ENCODE measurements around the gene IQCH. TPM values are rescaled to one million over a fixed set of nuclear protein-coding genes. Genes with fewer than 3 reads are reported as not detected.

Gene IQCH
- total RNA-seq (2022; extraction: Qiagen RNA extraction), result 1.5 to 2.5 TPM (median 2.0 TPM) in 5 replicates

DNA sequence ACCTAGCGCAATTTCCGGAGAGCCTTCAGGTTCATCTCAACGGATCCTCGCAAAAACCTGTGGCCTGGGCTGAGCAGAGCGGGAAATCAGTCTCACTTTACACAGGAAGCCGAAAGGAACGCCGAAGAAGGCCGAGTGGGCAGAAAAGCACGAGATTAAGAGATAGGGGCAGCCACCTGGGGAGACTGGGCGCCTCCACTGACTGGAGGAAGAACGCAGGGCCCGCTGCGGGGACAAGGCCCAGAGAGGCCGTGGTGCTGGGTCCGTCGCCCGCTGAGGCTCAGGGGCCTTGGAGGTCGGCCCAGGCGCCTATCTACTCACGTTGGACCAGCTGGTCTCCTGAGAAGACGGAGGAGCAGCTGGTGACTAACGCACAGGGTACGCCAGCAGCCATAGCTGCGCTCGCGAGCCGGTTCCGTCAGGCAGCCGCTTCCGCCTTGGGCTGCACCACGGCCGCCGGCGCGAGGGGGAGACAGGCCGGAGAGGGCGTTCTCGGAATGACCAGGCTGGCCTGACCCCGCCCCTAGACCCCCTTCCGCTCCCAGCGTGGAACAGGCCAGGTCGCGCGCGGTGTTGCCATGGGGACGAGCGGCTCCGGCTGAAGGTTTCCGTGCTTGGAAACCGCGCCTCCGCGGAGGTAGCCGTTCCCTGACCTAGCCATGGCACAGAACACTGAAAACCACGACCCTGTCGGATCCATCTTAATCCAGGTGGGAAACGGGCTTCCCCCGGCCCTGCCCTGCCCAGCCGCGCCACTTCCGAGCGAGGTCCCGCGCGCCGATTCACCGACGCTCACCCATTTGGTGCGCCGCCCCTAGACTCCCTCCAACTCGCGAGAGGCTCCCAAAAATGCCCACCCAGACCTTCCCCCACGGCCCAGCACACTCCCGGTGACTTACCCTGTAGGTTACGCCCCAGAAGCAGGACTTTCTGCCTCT lies at the start of gene IQCH, which contains the start of gene AAGAB:
IQCH (plus strand) TSS at position 549 of the 938 bp plus-strand sequence; CDS start at position 660, 111 bp downstream.
AAGAB (minus strand) TSS at position 424 of the 938 bp plus-strand sequence; CDS start at position 394, 30 bp downstream.

DNA sequence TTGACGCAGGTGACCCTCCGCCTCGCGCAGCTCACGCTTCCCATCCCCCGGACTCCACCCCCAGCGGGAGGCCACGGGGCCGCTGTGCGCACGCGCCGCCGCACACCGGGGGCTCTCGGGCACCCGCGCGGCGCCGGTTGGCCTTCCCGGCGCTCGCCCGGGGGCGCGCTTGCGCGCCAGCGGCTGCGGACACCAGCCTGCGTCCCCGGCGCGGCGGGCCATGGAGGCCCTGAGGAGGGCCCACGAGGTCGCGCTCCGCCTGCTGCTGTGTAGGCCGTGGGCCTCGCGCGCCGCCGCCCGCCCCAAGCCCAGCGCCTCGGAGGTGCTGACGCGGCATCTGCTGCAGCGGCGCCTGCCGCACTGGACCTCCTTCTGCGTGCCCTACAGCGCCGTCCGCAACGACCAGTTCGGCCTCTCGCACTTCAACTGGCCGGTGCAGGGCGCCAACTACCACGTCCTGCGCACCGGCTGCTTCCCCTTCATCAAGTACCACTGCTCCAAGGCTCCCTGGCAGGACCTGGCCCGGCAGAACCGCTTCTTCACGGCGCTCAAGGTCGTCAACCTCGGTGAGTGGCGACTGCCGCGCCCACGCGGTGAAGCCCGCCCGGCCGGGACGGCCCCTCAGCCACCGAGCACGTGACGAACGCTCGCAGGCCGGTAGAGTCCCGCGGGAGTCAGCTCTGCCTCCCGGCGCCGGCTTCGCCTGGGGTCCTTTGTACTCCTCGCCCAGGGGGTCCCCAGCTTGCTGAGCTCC lies 266.6 kb downstream of the IQCH start, which contains the start of gene C15orf61:
C15orf61 (plus strand) TSS at position 103 of the 754 bp plus-strand sequence; CDS start at position 221, 118 bp downstream.

DNA sequence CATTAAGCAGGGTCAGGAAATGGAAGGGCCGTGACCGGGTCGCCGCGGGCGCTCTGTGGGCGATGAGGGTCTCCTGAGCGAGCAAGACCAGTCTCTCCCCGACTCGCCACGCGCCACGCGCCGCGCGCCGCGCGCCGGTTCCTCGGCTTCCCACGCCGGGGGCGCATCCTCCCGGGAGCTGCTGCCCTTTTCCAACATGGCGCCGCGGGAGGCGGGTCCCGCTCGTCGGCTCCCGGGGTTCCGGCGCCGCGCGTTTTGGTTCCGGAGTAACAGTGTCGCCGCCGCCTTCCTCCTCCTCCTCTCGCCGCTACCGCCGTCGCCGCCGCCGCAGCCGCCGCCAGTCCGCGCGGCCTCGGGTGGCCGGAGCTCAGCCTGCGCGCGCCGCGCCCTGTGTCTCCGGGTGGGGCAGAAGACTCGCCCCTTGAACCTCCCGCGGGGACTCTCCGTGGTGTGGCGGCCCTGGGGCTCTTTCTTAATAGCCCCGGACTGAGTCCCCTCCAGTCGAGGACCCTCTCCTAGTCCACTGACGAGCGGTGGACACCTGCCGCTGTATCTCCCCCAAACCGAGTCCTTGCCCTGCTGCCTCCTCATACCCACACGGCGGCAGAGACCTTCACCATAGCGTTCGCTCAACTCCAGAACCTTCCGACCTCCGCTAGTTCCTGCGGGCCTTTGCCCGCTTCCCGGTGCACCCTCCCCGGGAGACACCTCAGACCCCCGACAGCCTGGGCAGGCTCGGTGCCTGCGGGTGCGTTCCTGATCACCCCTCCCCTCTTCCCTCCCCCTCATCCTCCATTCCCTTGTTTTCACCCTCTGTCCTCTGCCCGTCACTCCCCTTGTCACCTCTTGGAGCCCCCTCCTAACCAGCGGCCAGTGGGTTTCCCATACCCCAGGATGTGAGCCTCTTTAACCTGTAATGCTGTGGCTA lies 288.1 kb downstream of the IQCH start, which contains the start of gene MAP2K5:
MAP2K5 (plus strand) TSS at position 284 of the 928 bp plus-strand sequence; CDS start at position 917, 633 bp downstream.

Other genes starting within 250 kb of the IQCH start
- gene SMAD3, start 189.2 kb upstream of the IQCH start, total RNA-seq (2022; extraction: Qiagen RNA extraction), result 140 to 202 TPM (median 190 TPM) in 5 replicates
- gene AAGAB, start 125 bp upstream of the IQCH start, total RNA-seq (2022; extraction: Qiagen RNA extraction), result 65.9 to 81.3 TPM (median 68.6 TPM) in 5 replicates